GM12891 (cell line): Measurements from ENCODE around the gene FILIP1.

Source experiments
- PAX5 ChIP-seq: IDR thresholded peaks from 2 replicates; pipeline ENCODE4 v1.6.1; 2011; ENCODE audit warnings: low read length, moderate library complexity, mild to moderate bottlenecking; ENCODE audit not compliant: insufficient read depth, severe bottlenecking
- POLR2A ChIP-seq: IDR thresholded peaks from 2 replicates; pipeline ENCODE4 v1.6.1; 2011; ENCODE audit warnings: low read depth, low read length, control low read depth
- POLR2AphosphoS5 ChIP-seq: IDR thresholded peaks from 2 replicates; pipeline ENCODE4 v1.6.1; 2011; ENCODE audit warnings: low read depth, low read length, control low read depth
- SPI1 ChIP-seq: IDR thresholded peaks from 2 replicates; pipeline ENCODE4 v1.6.1; 2011; ENCODE audit warnings: low read depth, low read length, control low read depth
- TAF1 ChIP-seq: IDR thresholded peaks from 2 replicates; pipeline ENCODE4 v1.6.1; 2011; ENCODE audit warnings: low read depth, low read length, control low read depth

GRCh38 chr6:75350808-75351207 is 142.8 kb downstream of the FILIP1 start:
- TF ChIP-seq POLR2AphosphoS5 = no peak
- TF ChIP-seq POLR2A = no peak
- TF ChIP-seq TAF1 = no peak
- no peak for TF ChIP-seq PAX5
- TF ChIP-seq SPI1 = no peak
